HepG2 (cell line): ENCODE measurements around the gene ZBTB21. TPM values are rescaled to one million over a fixed set of nuclear protein-coding genes. Genes with fewer than 3 reads are reported as not detected.
A peak's percentile ranks its signal among the peaks of the same experiment; 100 is the strongest.

Experiments
- ATM ChIP-seq: fragments of 450-650 bp; IDR thresholded peaks from 2 replicates; pipeline ENCODE4 v1.7.1; 2017; ENCODE audit warnings: mild to moderate bottlenecking, borderline replicate concordance
- DPF2 ChIP-seq: sonication (generic); formaldehyde crosslinking; IDR thresholded peaks from 2 replicates; pipeline ENCODE4 v1.4.0; 2020; ENCODE audit warnings: mild to moderate bottlenecking, low read depth, missing genetic modification reagents, borderline replicate concordance
- EP300 ChIP-seq, 3 experiments: sonication (generic) in 1 of 3; formaldehyde crosslinking in 1 of 3; IDR thresholded peaks; 2 replicates each; pipeline versions ENCODE4 v1.5.1 to v1.6.1; 2011 to 2020; ENCODE audit warnings: low read depth in 2 of 3, low read length in 2 of 3, borderline replicate concordance in 1 of 3, improper control_type of control experiment in 1 of 3, mild to moderate bottlenecking in 1 of 3, missing genetic modification reagents in 1 of 3, moderate library complexity in 1 of 3
- ETV5 ChIP-seq: IDR thresholded peaks from 2 replicates; pipeline ENCODE4 v1.6.1; 2018; ENCODE audit warnings: missing biosample characterization, missing genetic modification reagents, inconsistent platforms, borderline replicate concordance
- FLYWCH1 ChIP-seq: sonication (generic); formaldehyde crosslinking; IDR thresholded peaks from 2 replicates; pipeline ENCODE4 v1.8.1; 2023; ENCODE audit warnings: mild to moderate bottlenecking, missing genetic modification reagents
- HNF1A ChIP-seq, 2 experiments: sonication (generic) in 1 of 2; formaldehyde crosslinking in 1 of 2; IDR thresholded peaks; 2 replicates each; pipeline versions ENCODE4 v1.4.0 to v1.6.1; 2016 to 2020; ENCODE audit warnings: borderline replicate concordance in 1 of 2, low read depth in 1 of 2, mild to moderate bottlenecking in 1 of 2, missing genetic modification reagents in 1 of 2
- MXD1 ChIP-seq: sonication (generic); formaldehyde crosslinking; IDR thresholded peaks from 2 replicates; pipeline ENCODE4 v1.4.0; 2020; ENCODE audit warnings: mild to moderate bottlenecking, missing genetic modification reagents
- NONO ChIP-seq, 2 experiments: fragments of 450-650 bp in 1 of 2; sonication (generic) in 1 of 2; formaldehyde crosslinking in 1 of 2; IDR thresholded peaks in 1 of 2; conservative IDR thresholded peaks in 1 of 2; 2 replicates each; pipeline versions ENCODE4 v1.6.1 to v1.8.0; 2017 to 2022; ENCODE audit warnings: mild to moderate bottlenecking in 1 of 2, missing genetic modification reagents in 1 of 2, moderate library complexity in 1 of 2
- PBX2 ChIP-seq: IDR thresholded peaks from 2 replicates; pipeline ENCODE4 v1.6.1; 2016; ENCODE audit warnings: control low read depth
- SP4 ChIP-seq: sonication (generic); formaldehyde crosslinking; IDR thresholded peaks from 2 replicates; pipeline ENCODE4 v1.8.1; 2023; ENCODE audit warnings: mild to moderate bottlenecking, missing genetic modification reagents
- TGIF2 ChIP-seq: IDR thresholded peaks from 2 replicates; pipeline ENCODE4 v1.6.1; 2016; ENCODE audit warnings: control low read depth, missing compliant biosample characterization
- ZNF260 ChIP-seq: sonication (generic); formaldehyde crosslinking; IDR thresholded peaks from 2 replicates; pipeline ENCODE4 v1.4.0; 2020; ENCODE audit warnings: missing genetic modification reagents, low read depth, mild to moderate bottlenecking, borderline replicate concordance
- ZNF263 ChIP-seq: sonication (generic); formaldehyde crosslinking; IDR thresholded peaks from 2 replicates; pipeline ENCODE4 v1.4.0; 2020; ENCODE audit warnings: missing genetic modification reagents
- ZNF710 ChIP-seq: sonication (generic); formaldehyde crosslinking; IDR thresholded peaks from 2 replicates; pipeline ENCODE4 v1.5.0; 2020; ENCODE audit warnings: mild to moderate bottlenecking, missing genetic modification reagents, borderline replicate concordance
- ZNF770 ChIP-seq: sonication (generic); formaldehyde crosslinking; IDR thresholded peaks from 2 replicates; pipeline ENCODE4 v1.5.0; 2020; ENCODE audit warnings: mild to moderate bottlenecking, missing genetic modification reagents
- ZNF781 ChIP-seq: sonication (generic); formaldehyde crosslinking; IDR thresholded peaks from 2 replicates; pipeline ENCODE4 v1.5.1; 2020; ENCODE audit warnings: borderline replicate concordance, mild to moderate bottlenecking, missing genetic modification reagents; ENCODE audit errors: not compliant biosample characterization
- polyA plus RNA-seq, 8 experiments: library from polyadenylated mRNA; depleted of rRNA in 3 of 8; stranded (reverse) in 7 of 8; unstranded in 1 of 8; fragments of >200 nt; fragmentation: Illumina TruSeq in 4 of 8; extraction: Trizol in 4 of 8; gene quantifications; 2 replicates each; pipeline versions ENCODE4 v1.2.1 to v1.2.3, GENCODE V29; 2011 to 2016; ENCODE audit warnings: low read depth in 4 of 8, missing spikeins in 1 of 8, mixed read lengths in 1 of 8; ENCODE audit not compliant: insufficient read depth in 1 of 8
- total RNA-seq, 5 experiments: library from RNA; depleted of rRNA; stranded (reverse); fragments of >200 nt; fragmentation: Illumina TruSeq; extraction: Trizol; gene quantifications; 2 replicates each; pipeline ENCODE4 v1.2.3, GENCODE V29; 2016; ENCODE audit warnings: low read depth in 1 of 5

The ZBTB21 gene
- total and polyA plus RNA-seq, 2 of the 13 experiments (the other 11 are each of a cell fraction or from before 2014, with no cell fraction given): 4.5 to 6.1 TPM

- TF ChIP-seq ZNF770 (CRISPR knock-in tag) (peak; percentile 36; the same call in 1 of the 2 replicates), FLYWCH1 (CRISPR knock-in tag) (no peak), ZNF710 (CRISPR knock-in tag) (peak; percentile 54; the same call in 1 of the 2 replicates), PBX2 (no peak), SP4 (CRISPR knock-in tag) (no peak), DPF2 (no peak), ZNF260 (CRISPR knock-in tag) (no peak), NONO (IDR thresholded peaks at IDR 0.05) (no peak), NONO (CRISPR knock-in tag; conservative IDR thresholded peaks at IDR 0.05) (no peak), ZNF781 (no peak), HNF1A (IDR thresholded peaks at IDR 0.05; ENCODE audit: low read depth) (no peak), HNF1A (CRISPR knock-in tag; IDR thresholded peaks at IDR 0.05; ENCODE audit: borderline replicate concordance) (no peak), EP300 (IDR thresholded peaks at IDR 0.05; ENCODE audit: low read depth in 2 of 2, low read length in 2 of 2) (no peak; a peak in 1 of 4 replicates), EP300 (CRISPR knock-in tag; IDR thresholded peaks at IDR 0.05; ENCODE audit: borderline replicate concordance) (no peak), ATM (no peak), ZNF263 (CRISPR knock-in tag) (no peak), TGIF2 (CRISPR knock-in tag) (no peak), ETV5 (no peak; the same call in 1 of the 2 replicates), MXD1 (CRISPR knock-in tag) (no peak)
These were observed 36.1 kb downstream of the ZBTB21 start (continued) for GRCh38 chr21:41973861-41974751.
